GM12878 (cell line): ENCODE results near the gene TAPBP. TPM values are rescaled to one million over a fixed set of nuclear protein-coding genes. Genes with fewer than 3 reads are reported as not detected.

Source experiments
- ATAC-seq: fragments of 200-7000 bp; cut with Tn5 transposase; 3 replicates; pipeline ENCODE4 v1.9.1; 2020; ENCODE audit warnings: mild to moderate bottlenecking, moderate library complexity
- BruUV-seq: library from RNA; stranded (reverse); fragments of 400-500 nt; replicated peaks from 2 replicates; lab custom pipeline; 2021; lab: Mats Ljungman, UMichigan
- CTCF ChIA-PET: fragments of 300-600 bp; sonication (Branson Sonifier 250); formaldehyde crosslinking; extraction: SDS; loops from one replicate; lab custom pipeline; 2021; ENCODE audit warnings: inconsistent platforms; lab: Yijun Ruan, JAX
- POLR2A ChIA-PET: fragments of 350-600 bp; formaldehyde crosslinking; extraction: SDS; loops from one replicate; lab custom pipeline; 2021; ENCODE audit warnings: inconsistent platforms; lab: Charles Lee
- RAD21 ChIA-PET: fragments of 300-600 bp; sonication (Branson Sonifier 250); formaldehyde crosslinking; loops from one replicate; lab custom pipeline; 2023; ENCODE audit warnings: antibody characterized with exemption; ENCODE audit not compliant: unreplicated experiment; lab: Charles Lee
- SMC1A ChIA-PET: fragments of 300-600 bp; sonication (Branson Sonifier 250); formaldehyde crosslinking; loops from one replicate; lab custom pipeline; 2023; ENCODE audit not compliant: unreplicated experiment, uncharacterized antibody; lab: Charles Lee
- DNase-seq: peaks from one replicate; pipeline ENCODE4 v3.0.0-alpha.2; 2011; ENCODE audit warnings: low read depth, low spot score
- FAIRE-seq: peaks from 3 replicates; lab custom pipeline; 2011; peaks lifted over from hg19 to GRCh38; lab: Jason Lieb, UNC
- H2AFZ ChIP-seq: 2 replicates; pipeline ENCODE4 v1.6.0; 2011; ENCODE audit warnings: low read depth, low read length, control low read depth; ENCODE audit not compliant: control insufficient read depth
- H3K27ac ChIP-seq: 2 replicates; pipeline ENCODE4 v1.5.1; 2011; ENCODE audit warnings: control low read depth; ENCODE audit not compliant: control insufficient read depth, insufficient read depth
- H3K27me3 ChIP-seq, 2 experiments: replicated peaks in 1 of 2; 2 replicates each; pipeline versions ENCODE4 v1.6.0 to v1.6.1; 2011; ENCODE audit warnings: low read length in 1 of 2; ENCODE audit not compliant: control insufficient read depth in 2 of 2, insufficient read depth in 2 of 2
- H3K36me3 ChIP-seq, 2 experiments: 2 replicates each; pipeline ENCODE4 v1.5.1; 2011; ENCODE audit warnings: low read length in 1 of 2; ENCODE audit not compliant: control insufficient read depth in 2 of 2, insufficient read depth in 2 of 2
- H3K4me1 ChIP-seq: 2 replicates; pipeline ENCODE4 v1.6.1; 2011; ENCODE audit warnings: mild to moderate bottlenecking, low read length, moderate library complexity, mixed read lengths; ENCODE audit not compliant: control insufficient read depth, insufficient read depth
- H3K4me2 ChIP-seq: 2 replicates; pipeline ENCODE4 v1.6.0; 2011; ENCODE audit warnings: control low read depth; ENCODE audit not compliant: control insufficient read depth, insufficient read depth
- H3K4me3 ChIP-seq: fragments of 200-600 bp; sonication (generic); 2 replicates; pipeline ENCODE4 v1.5.1; 2016
- H3K79me2 ChIP-seq: 2 replicates; pipeline ENCODE4 v1.6.0; 2011; ENCODE audit warnings: low read length; ENCODE audit not compliant: control insufficient read depth, insufficient read depth
- H3K9ac ChIP-seq: 2 replicates; pipeline ENCODE4 v1.8.0; 2011; ENCODE audit warnings: low read length, control low read depth, mixed read lengths; ENCODE audit not compliant: control insufficient read depth, insufficient read depth
- H3K9me3 ChIP-seq: replicated peaks from 3 replicates; pipeline ENCODE4 v1.5.1; 2011; ENCODE audit warnings: mild to moderate bottlenecking, low read length; ENCODE audit not compliant: control insufficient read depth, insufficient read depth
- H4K20me1 ChIP-seq: 2 replicates; pipeline ENCODE4 v1.6.0; 2011; ENCODE audit not compliant: control insufficient read depth, insufficient read depth
- BCL3 ChIP-seq: IDR thresholded peaks from 2 replicates; pipeline ENCODE4 v1.6.1; 2011; ENCODE audit warnings: borderline replicate concordance, low read depth, mild to moderate bottlenecking, moderate library complexity, low read length; ENCODE audit not compliant: insufficient read depth, poor library complexity, severe bottlenecking
- BRCA1 ChIP-seq: IDR thresholded peaks from 2 replicates; pipeline ENCODE4 v1.6.1; 2011; ENCODE audit warnings: low read depth, low read length, improper control_type of control experiment
- EGR1 ChIP-seq, 2 experiments: IDR thresholded peaks; 1 replicate in 1 of 2; 2 replicates in 1 of 2; pipeline ENCODE4 v1.6.1; 2011 to 2012; ENCODE audit warnings: low read depth in 2 of 2, low read length in 2 of 2, borderline replicate concordance in 1 of 2, mild to moderate bottlenecking in 1 of 2, moderate library complexity in 1 of 2
- IKZF1 ChIP-seq: fragments of 450-650 bp; conservative IDR thresholded peaks from 2 replicates; pipeline ENCODE4 v1.6.1; 2017; ENCODE audit warnings: antibody characterized with exemption, mild to moderate bottlenecking
- MTA2 ChIP-seq: fragments of 450-650 bp; IDR thresholded peaks from 2 replicates; pipeline ENCODE4 v1.6.1; 2016; ENCODE audit warnings: low read depth, mild to moderate bottlenecking, moderate library complexity
- MTA3 ChIP-seq: IDR thresholded peaks from 2 replicates; pipeline ENCODE4 v1.6.1; 2012; ENCODE audit warnings: low read length, inconsistent platforms, borderline replicate concordance
- RFX5 ChIP-seq: IDR thresholded peaks from 2 replicates; pipeline ENCODE4 v1.6.1; 2011; ENCODE audit warnings: low read depth, low read length, improper control_type of control experiment
- SMC3 ChIP-seq: IDR thresholded peaks from 2 replicates; pipeline ENCODE4 v1.6.1; 2011; ENCODE audit warnings: low read length, improper control_type of control experiment, borderline replicate concordance
- SUPT20H ChIP-seq: IDR thresholded peaks from 2 replicates; pipeline ENCODE4 v1.6.1; 2011; ENCODE audit warnings: low read depth, mild to moderate bottlenecking, low read length, moderate library complexity, borderline replicate concordance; ENCODE audit not compliant: control insufficient read depth
- TARDBP ChIP-seq: IDR thresholded peaks from 2 replicates; pipeline ENCODE4 v1.6.1; 2016; ENCODE audit warnings: borderline replicate concordance
- TCF3 ChIP-seq: IDR thresholded peaks from 2 replicates; pipeline ENCODE4 v1.6.1; 2012; ENCODE audit warnings: low read depth, mild to moderate bottlenecking, low read length, borderline replicate concordance; ENCODE audit not compliant: insufficient read depth
- ZNF207 ChIP-seq: fragments of 450-650 bp; IDR thresholded peaks from 2 replicates; pipeline ENCODE4 v1.6.1; 2014; ENCODE audit warnings: antibody characterized with exemption, mild to moderate bottlenecking, borderline replicate concordance
- WGBS: methylation state at CpG from one replicate; pipeline ENCODE4 v1.1.6; 2016; ENCODE audit warnings: low lambda C conversion rate; ENCODE audit not compliant: insufficient replicate concordance, insufficient coverage; ENCODE audit errors: missing lambda C conversion rate; 5-methylcytosine and 5-hydroxymethylcytosine counted together
- in situ Hi-C: fragments of 300-500 bp; cut with MboI; formaldehyde crosslinking; loops from 9 replicates; pipeline ENCODE4 v1.14.3; 2018; ENCODE audit warnings: mixed read lengths
- intact Hi-C: fragments of 100-400 bp; cut with micrococcal nuclease; formaldehyde crosslinking; loops from one replicate; pipeline ENCODE4 v1.14.2; 2022; ENCODE audit not compliant: unreplicated experiment
- polyA plus RNA-seq, 11 experiments: library from polyadenylated mRNA; depleted of rRNA in 4 of 11; unstranded in 6 of 11; stranded (reverse) in 5 of 11; fragments of >200 nt; fragmentation: Nextera tagmentation in 4 of 11; fragmentation: Illumina TruSeq in 1 of 11; extraction: Ambion mirVana in 4 of 11; extraction: Trizol in 1 of 11; gene quantifications; 1 replicate in 1 of 11; 2 replicates in 10 of 11; pipeline versions ENCODE4 v1.2.1 to v1.2.3, GENCODE V29; 2011 to 2016; ENCODE audit warnings: inconsistent platforms in 2 of 11, missing spikeins in 2 of 11, low read depth in 1 of 11
- total RNA-seq, 4 experiments: library from RNA; depleted of rRNA in 3 of 4; stranded (reverse); fragments of >200 nt in 3 of 4; fragmentation: Illumina TruSeq in 1 of 4; extraction: Trizol in 1 of 4; gene quantifications; 2 replicates each; pipeline versions ENCODE4 v1.2.1 to v1.2.3, GENCODE V29; 2013 to 2021

TAPBP gene
- total and polyA plus RNA-seq, 10 of the 15 experiments (the other 5 are each of a cell fraction or from before 2014, with no cell fraction given), result 14.6 to 210 (median 78.1) TPM

GRCh38 chr6:33278392-33278741 lies 35.5 kb downstream of the TAPBP start:
- in situ Hi-C loops (no loop called here), intact Hi-C loops (loop anchor here (5.0 kb wide), 1 partner anchor 114 kb away; the partner anchor contains the start of gene KIFC1)
- Histone ChIP-seq H3K36me3 (peaks cover 23 to 26% of the 10 kb centered on the region in 2 experiments), H3K79me2 (peaks cover 40% of the 10 kb centered on the region), H3K9ac (peak overlapping the region; percentile 88; the same call in 1 of the 2 replicates), H3K4me2 (peak overlapping the region; percentile 83), H3K27ac (peak overlapping the region; percentile 86; the same call in 1 of the 2 replicates), H3K27me3 (no peaks in the 10 kb centered on the region), H3K4me3 (peak overlapping the region; percentile 87; the same call in 1 of the 2 replicates), H3K4me1 (peaks cover 22% of the 10 kb centered on the region), H3K9me3 (no peaks in the 10 kb centered on the region), H4K20me1 (peaks cover 6% of the 10 kb centered on the region), H2AFZ (no peak overlapping the region)
- ChIA-PET CTCF (interaction anchor here (0.5 to 3.9 kb wide), 6 partner anchors 10 to 287 kb away, joined by 3 to 30 read pairs (median 14); partner anchors contain the start of genes PFDN6, RGL2 and WDR46), SMC1A (interaction anchor here (0.9 to 3.6 kb wide), 6 partner anchors 10 to 153 kb away, joined by 3 to 25 read pairs (median 6); partner anchors contain the start of genes PFDN6, RGL2 and WDR46), POLR2A (interaction anchor here (1.1 to 3.9 kb wide), 7 partner anchors 9 to 67 kb away, joined by 3 to 38 read pairs (median 7); partner anchors contain the start of genes PFDN6, RGL2 and WDR46), RAD21 (interaction anchor here (1.9 to 2.4 kb wide), 4 partner anchors 21 to 147 kb away, joined by 7 to 14 read pairs (median 10); partner anchors contain the start of gene RGL2)
- no peak for FAIRE-seq
- DNase-seq, result no peak
- no TSS peak for BruUV-seq
- ATAC-seq, result no peak
- 69% methylated on average over 9 of the region's 9 CpGs for WGBS
- TF ChIP-seq SMC3 (no peak), BCL3 (no peak), MTA3 (no peak), SUPT20H (no peak), TARDBP (no peak), ZNF207 (no peak), IKZF1 (no peak), RFX5 (no peak), BRCA1 (no peak), EGR1 (IDR thresholded peaks at IDR 0.05; ENCODE audit: borderline replicate concordance in 1 of 2, low read depth in 2 of 2, low read length in 2 of 2) (no peak), MTA2 (no peak), TCF3 (no peak)
